Gastroesophageal sphincter (tissue), 4 donors: Measurements from ENCODE around the gene TNFRSF18. TPM values are rescaled to one million over a fixed set of nuclear protein-coding genes. Genes with fewer than 3 reads are reported as not detected.
"Not testable (repeated sequence)": the region's sequence is repeated elsewhere in the genome, so short reads cannot be mapped to it uniquely, and the experiment has no call there.

Source experiments
- ATAC-seq: fragments of 150-250 bp; one replicate; pipeline ENCODE4 v1.9.1; 2016; ENCODE audit warnings: mild to moderate bottlenecking, moderate library complexity
- H3K27ac ChIP-seq, 4 donors: fragments of 200-600 bp; sonication (generic) in 3 of 4; 1 replicate in 3 of 4; 2 replicates in 1 of 4; pipeline ENCODE4 v1.5.1; 2016 to 2019
- H3K27me3 ChIP-seq: fragments of 200-600 bp; sonication (generic); one replicate; pipeline ENCODE4 v1.5.1; 2019
- H3K36me3 ChIP-seq, 2 donors: fragments of 200-600 bp; sonication (generic); one replicate each; pipeline ENCODE4 v1.5.1; 2019; ENCODE audit warnings: control low read depth in 1 of 2
- H3K4me1 ChIP-seq, 3 donors: fragments of 200-600 bp; sonication (generic); 1 replicate in 2 of 3; 2 replicates in 1 of 3; pipeline ENCODE4 v1.5.1; 2016 to 2019; ENCODE audit warnings: control low read depth in 2 of 3
- H3K4me3 ChIP-seq, 2 donors: fragments of 200-600 bp; sonication (generic); one replicate each; pipeline ENCODE4 v1.5.1; 2019; ENCODE audit warnings: mild to moderate bottlenecking in 1 of 2, moderate library complexity in 1 of 2
- H3K9me3 ChIP-seq, 3 donors: fragments of 200-600 bp; sonication (generic); one replicate each; pipeline ENCODE4 v1.5.1; 2017 to 2019; ENCODE audit warnings: control low read depth in 2 of 3
- CTCF ChIP-seq, 4 experiments: fragments of 200-600 bp in 2 of 4; fragments of 450-650 bp in 2 of 4; sonication (generic) in 1 of 4; IDR thresholded peaks; one replicate each; pipeline ENCODE4 v1.5.1; 2017 to 2019; ENCODE audit warnings: antibody characterized with exemption in 4 of 4, mild to moderate bottlenecking in 2 of 4, moderate library complexity in 2 of 4
- EP300 ChIP-seq: sonication (generic); formaldehyde crosslinking; IDR thresholded peaks from one replicate; pipeline ENCODE4 v1.6.1; 2017; ENCODE audit warnings: antibody characterized with exemption, mild to moderate bottlenecking
- POLR2A ChIP-seq, 2 donors: fragments of 450-650 bp; IDR thresholded peaks; one replicate each; pipeline ENCODE4 v1.6.1; 2017; ENCODE audit warnings: antibody characterized with exemption in 2 of 2, mild to moderate bottlenecking in 2 of 2, moderate library complexity in 1 of 2
- POLR2AphosphoS5 ChIP-seq: sonication (generic); formaldehyde crosslinking; IDR thresholded peaks from one replicate; pipeline ENCODE4 v1.6.1; 2017; ENCODE audit warnings: antibody characterized with exemption
- WGBS, 2 donors: methylation state at CpG; one replicate each; pipeline ENCODE4 v1.1.5; 2018; ENCODE audit warnings: low coverage in 1 of 2; 5-methylcytosine and 5-hydroxymethylcytosine counted together
- total RNA-seq, 4 donors: library from RNA; depleted of rRNA; stranded (reverse); fragments of >200 nt; gene quantifications; one replicate each; pipeline ENCODE4 v1.1.0, GENCODE V29; 2016

The TNFRSF18 gene
- total RNA-seq, 4 donors from 2014 or later, result 0.35 to 2.2 TPM; not detected in 2

GRCh38 chr1:1197188-1197500, 9.2 kb downstream of the TNFRSF18 start:
- no peak for ATAC-seq
- Histone ChIP-seq H3K27me3 (peaks cover 27% of the 10 kb centered on the region), H3K9me3 (peaks cover 0 to 22% (median 0%) of the 10 kb centered on the region in 3 donors), H3K36me3 (no peaks in the 10 kb centered on the region), H3K4me1 (peaks cover 0 to 12% (median 0%) of the 10 kb centered on the region in 3 donors), H3K4me3 (no peak overlapping the region), H3K27ac (no peak overlapping the region)
- no CpG with 5 or more reads among the region's 8 CpGs for WGBS, 2 donors
- TF ChIP-seq EP300, result no peak
- no peak for TF ChIP-seq CTCF (IDR thresholded peaks at IDR 0.05)
- TF ChIP-seq POLR2AphosphoS5, result no peak
- TF ChIP-seq POLR2A (IDR thresholded peaks at IDR 0.05), result no peak

DNA sequence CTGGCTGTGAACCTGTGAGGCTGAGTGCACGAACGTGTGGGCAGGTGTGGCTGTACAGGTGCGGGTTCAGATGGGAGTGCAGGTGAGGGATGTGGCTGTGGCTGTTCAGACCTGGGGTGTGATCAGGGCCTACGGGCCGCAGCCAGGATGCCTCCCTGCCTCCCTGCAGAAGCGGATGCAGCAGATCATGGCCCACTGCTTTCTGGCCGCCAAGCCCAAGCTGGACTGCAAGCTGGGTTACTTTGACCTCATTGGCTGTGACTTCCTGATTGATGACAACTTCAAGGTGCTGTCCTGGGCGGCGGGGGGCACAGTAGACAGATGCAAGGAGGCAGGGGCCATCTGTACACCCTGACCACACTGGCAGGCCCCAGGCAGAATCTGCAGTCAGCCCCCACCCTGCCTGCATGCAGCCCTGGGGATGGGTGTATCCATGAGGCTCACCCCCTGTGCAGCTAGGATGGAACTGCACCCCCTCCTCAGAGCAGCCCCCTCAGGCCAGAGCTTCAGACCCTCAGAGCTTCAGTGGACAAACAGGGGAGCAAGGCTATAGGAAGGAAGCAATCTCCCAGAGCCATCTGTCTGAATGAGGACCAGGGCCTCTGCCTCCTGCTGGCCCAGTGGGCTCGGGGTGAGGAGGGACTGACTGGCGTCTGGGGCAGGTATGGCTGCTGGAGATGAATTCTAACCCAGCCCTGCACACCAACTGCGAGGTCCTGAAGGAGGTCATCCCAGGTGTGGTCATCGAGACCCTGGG, 9.8 kb downstream of the TNFRSF18 start:
- H3K4me3 ChIP-seq, result no peak overlapping the region
- peaks cover 0 to 12% (median 0%) of the 10 kb centered on the region in 3 donors for H3K4me1 ChIP-seq
- no peak for ATAC-seq
- no peaks in the 10 kb centered on the region for H3K36me3 ChIP-seq
- WGBS, 2 donors, result 71 to 81% methylated on average over 3 to 8 of the region's 13 CpGs
- TF ChIP-seq CTCF (IDR thresholded peaks at IDR 0.05), result no peak
- no peak for TF ChIP-seq EP300
- no peak for TF ChIP-seq POLR2A (IDR thresholded peaks at IDR 0.05)
- TF ChIP-seq POLR2AphosphoS5, result no peak
- peaks cover 0 to 27% (median 0%) of the 10 kb centered on the region in 3 donors for H3K9me3 ChIP-seq
- peaks cover 26% of the 10 kb centered on the region for H3K27me3 ChIP-seq
- no peak overlapping the region for H3K27ac ChIP-seq

GRCh38 chr1:1195726-1196125, 10.7 kb downstream of the TNFRSF18 start:
- not testable (repeated sequence) for ATAC-seq, H3K4me3 ChIP-seq, H3K4me1 ChIP-seq, H3K36me3 ChIP-seq, H3K27ac ChIP-seq
- peaks cover 18% of the 10 kb centered on the region for H3K27me3 ChIP-seq
- peaks cover 0 to 28% (median 0%) of the 10 kb centered on the region in 3 donors for H3K9me3 ChIP-seq
- WGBS, 2 donors, result 81 to 82% methylated on average over 4 to 5 of the region's 6 CpGs

DNA sequence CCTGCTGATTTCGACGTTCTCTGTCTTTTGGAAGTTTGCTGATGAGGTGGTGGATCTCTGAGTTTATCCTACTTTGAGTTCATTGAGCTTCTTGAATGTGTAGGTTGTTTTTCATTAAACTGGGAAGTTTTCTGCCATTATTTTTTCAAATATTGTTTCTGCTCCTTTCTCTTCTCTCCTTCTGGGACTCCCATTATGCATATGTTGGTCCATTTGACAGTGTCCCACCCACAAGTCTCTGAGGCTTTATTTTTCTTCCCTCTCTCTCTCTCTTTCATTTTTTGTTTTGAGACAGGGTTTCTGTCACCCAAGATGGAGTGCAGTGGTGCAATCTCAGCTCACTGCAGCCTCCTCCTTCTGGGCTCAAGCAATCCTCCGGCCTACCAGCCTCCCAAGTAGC, 11.7 kb downstream of the TNFRSF18 start:
- 70 to 88% methylated on average over 2 of the region's 3 CpGs for WGBS, 2 donors
- peaks cover 0 to 28% (median 0%) of the 10 kb centered on the region in 3 donors for H3K9me3 ChIP-seq
- ATAC-seq, result no peak
- no peak overlapping the region for H3K4me3 ChIP-seq
- no peak overlapping the region for H3K27ac ChIP-seq
- no peaks in the 10 kb centered on the region for H3K36me3 ChIP-seq
- H3K4me1 ChIP-seq, result no peaks in the 10 kb centered on the region
- no peak for TF ChIP-seq CTCF (IDR thresholded peaks at IDR 0.05)
- TF ChIP-seq POLR2A (IDR thresholded peaks at IDR 0.05), result no peak
- no peak for TF ChIP-seq EP300
- TF ChIP-seq POLR2AphosphoS5, result no peak
- H3K27me3 ChIP-seq, result peaks cover 8% of the 10 kb centered on the region

DNA sequence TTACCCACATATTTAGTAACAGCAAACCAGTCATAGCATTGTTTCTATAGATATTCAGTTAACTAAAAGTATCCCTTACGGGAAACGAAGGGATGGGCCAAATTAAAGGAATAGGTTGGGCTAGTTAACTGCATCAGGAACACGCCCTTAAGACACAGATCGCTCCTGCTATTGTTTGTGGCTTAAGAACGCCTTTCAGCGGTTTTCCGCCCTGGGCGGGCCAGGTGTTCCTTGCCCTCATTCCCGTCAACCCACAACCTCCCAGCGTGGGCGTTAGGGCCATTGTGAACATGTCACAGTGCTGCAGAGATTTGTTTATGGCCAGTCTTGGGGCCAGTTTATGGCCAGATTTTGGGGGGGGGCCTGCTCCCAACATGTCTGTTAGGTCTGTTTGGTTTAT, 14.7 kb downstream of the TNFRSF18 start:
- H3K4me3 ChIP-seq, result no peak overlapping the region
- ATAC-seq, result no peak
- H3K9me3 ChIP-seq, result peaks cover 0 to 36% (median 0%) of the 10 kb centered on the region in 3 donors
- TF ChIP-seq POLR2AphosphoS5, result no peak
- no peaks in the 10 kb centered on the region for H3K4me1 ChIP-seq
- WGBS, 2 donors, result 91 to 92% methylated on average over 9 to 11 of the region's 11 CpGs
- no peaks in the 10 kb centered on the region for H3K36me3 ChIP-seq
- H3K27ac ChIP-seq, result no peak overlapping the region
- no peaks in the 10 kb centered on the region for H3K27me3 ChIP-seq

- Histone ChIP-seq H3K9me3 (peaks cover 0 to 19% (median 0%) of the 10 kb centered on the region in 3 donors), H3K27ac (no peak overlapping the region), H3K27me3 (no peaks in the 10 kb centered on the region), H3K36me3 (no peaks in the 10 kb centered on the region), H3K4me3 (no peak overlapping the region), H3K4me1 (no peaks in the 10 kb centered on the region)
- TF ChIP-seq CTCF (IDR thresholded peaks at IDR 0.05) (no peak), POLR2AphosphoS5 (no peak), EP300 (no peak), POLR2A (IDR thresholded peaks at IDR 0.05) (no peak)
- ATAC-seq, result no peak
- 70% methylated on average over 4 to 5 of the region's 5 CpGs for WGBS, 2 donors
Observed at GRCh38 chr1:1189111-1189510, 17.3 kb downstream of the TNFRSF18 start.
